Body of pancreas (tissue), 4 donors: ENCODE data around the gene HNRNPM.

Source experiments
- POLR2A ChIP-seq, 3 donors: fragments of 450-650 bp; IDR thresholded peaks; one replicate each; pipeline ENCODE4 v1.6.1; 2016; ENCODE audit warnings: antibody characterized with exemption in 3 of 3, mild to moderate bottlenecking in 2 of 3
- TF ChIP-seq, protein P1 (sequence below), 7 experiments: fragments of 450-650 bp in 4 of 7; fragments of 200-600 bp in 3 of 7; sonication (generic) in 3 of 7; IDR thresholded peaks; one replicate each; pipeline ENCODE4 v1.5.1; 2016 to 2019; ENCODE audit warnings: antibody characterized with exemption in 7 of 7

DNA sequence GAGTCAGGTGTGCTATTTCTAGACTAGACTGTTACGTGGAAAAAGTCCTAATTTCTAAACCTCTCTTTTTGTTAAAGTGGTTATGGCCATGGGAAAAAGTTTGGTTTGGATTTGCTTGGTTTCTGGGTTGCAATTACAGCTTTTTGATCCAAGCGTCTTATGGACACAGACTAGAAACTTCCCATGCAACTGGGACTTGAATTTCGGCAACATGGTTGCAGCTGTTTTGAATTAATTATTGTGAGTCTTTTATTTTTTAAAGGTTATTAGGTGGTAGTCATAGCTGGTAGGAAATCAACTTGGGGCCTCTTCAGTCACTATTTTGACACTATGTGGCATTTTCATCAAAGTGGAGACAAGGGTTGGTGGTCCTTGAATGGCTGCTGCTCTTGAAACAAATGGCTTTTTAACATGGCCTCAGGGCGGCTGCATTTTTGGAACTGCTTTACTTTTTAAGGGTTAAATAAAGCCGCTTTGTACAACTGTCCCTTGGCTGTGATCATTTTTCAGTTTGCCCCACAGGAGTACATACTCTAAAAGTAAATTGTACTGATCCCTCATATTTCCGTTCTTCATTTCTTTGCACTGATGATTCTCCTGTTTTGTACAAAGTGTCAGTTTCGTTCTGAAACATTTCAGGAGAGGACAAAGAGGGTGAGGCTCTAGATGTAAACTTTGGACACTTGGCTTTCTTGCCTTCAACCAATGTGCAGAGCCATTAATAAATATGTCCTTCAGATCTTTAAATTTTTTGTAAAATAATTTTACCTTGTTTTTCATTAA is 15.9 kb downstream of the HNRNPM start:
- TF ChIP-seq, protein P1, sequence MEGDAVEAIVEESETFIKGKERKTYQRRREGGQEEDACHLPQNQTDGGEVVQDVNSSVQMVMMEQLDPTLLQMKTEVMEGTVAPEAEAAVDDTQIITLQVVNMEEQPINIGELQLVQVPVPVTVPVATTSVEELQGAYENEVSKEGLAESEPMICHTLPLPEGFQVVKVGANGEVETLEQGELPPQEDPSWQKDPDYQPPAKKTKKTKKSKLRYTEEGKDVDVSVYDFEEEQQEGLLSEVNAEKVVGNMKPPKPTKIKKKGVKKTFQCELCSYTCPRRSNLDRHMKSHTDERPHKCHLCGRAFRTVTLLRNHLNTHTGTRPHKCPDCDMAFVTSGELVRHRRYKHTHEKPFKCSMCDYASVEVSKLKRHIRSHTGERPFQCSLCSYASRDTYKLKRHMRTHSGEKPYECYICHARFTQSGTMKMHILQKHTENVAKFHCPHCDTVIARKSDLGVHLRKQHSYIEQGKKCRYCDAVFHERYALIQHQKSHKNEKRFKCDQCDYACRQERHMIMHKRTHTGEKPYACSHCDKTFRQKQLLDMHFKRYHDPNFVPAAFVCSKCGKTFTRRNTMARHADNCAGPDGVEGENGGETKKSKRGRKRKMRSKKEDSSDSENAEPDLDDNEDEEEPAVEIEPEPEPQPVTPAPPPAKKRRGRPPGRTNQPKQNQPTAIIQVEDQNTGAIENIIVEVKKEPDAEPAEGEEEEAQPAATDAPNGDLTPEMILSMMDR (IDR thresholded peaks at IDR 0.05) = no peak
- no peak for TF ChIP-seq POLR2A (IDR thresholded peaks at IDR 0.05)
